ENCODE measurements around the gene ATG5. TPM values are rescaled to one million over a fixed set of nuclear protein-coding genes. Genes with fewer than 3 reads are reported as not detected.

The ATG5 gene
- total RNA-seq, 1 experiment from 2014 or later = 26.9 TPM

GRCh38 chr6:106279179-106279578, 46.4 kb downstream of the ATG5 start:
- H3K27me3 ChIP-seq (replicated peaks; ENCODE audit: control insufficient read depth, insufficient read depth, low read length) = no peaks in the 10 kb centered on the region
- H3K36me3 Mint-ChIP-seq (ENCODE audit: insufficient read depth, unreplicated experiment) = no peaks in the 10 kb centered on the region
- no peak overlapping the region for H3K27ac Mint-ChIP-seq (ENCODE audit: unreplicated experiment)
- POLR2A ChIA-PET = no interaction called here
- no peaks in the 10 kb centered on the region for H3K4me1 ChIP-seq
- no peaks in the 10 kb centered on the region for H3K36me3 ChIP-seq (ENCODE audit: control insufficient read depth, insufficient read depth, low read length)
- no peak overlapping the region for H3K4me3 Mint-ChIP-seq (ENCODE audit: unreplicated experiment)
- H3K9me3 Mint-ChIP-seq (ENCODE audit: unreplicated experiment) = no peaks in the 10 kb centered on the region
- CTCF ChIA-PET = no interaction called here
- intact Hi-C loops (cut with micrococcal nuclease; ENCODE audit: unreplicated experiment) = no loop called here
- no TSS peak for BruUV-seq (replicated peaks)
- no peak for DNase-seq
- no peaks in the 10 kb centered on the region for H3K27me3 Mint-ChIP-seq (ENCODE audit: insufficient read depth, unreplicated experiment)
- no peak overlapping the region for H3K4me3 ChIP-seq (ENCODE audit: low read depth, low read length)
- H3K9me3 ChIP-seq = no peaks in the 10 kb centered on the region
- no peaks in the 10 kb centered on the region for H3K4me1 Mint-ChIP-seq (ENCODE audit: low read depth, unreplicated experiment)
- TF ChIP-seq, protein P1, sequence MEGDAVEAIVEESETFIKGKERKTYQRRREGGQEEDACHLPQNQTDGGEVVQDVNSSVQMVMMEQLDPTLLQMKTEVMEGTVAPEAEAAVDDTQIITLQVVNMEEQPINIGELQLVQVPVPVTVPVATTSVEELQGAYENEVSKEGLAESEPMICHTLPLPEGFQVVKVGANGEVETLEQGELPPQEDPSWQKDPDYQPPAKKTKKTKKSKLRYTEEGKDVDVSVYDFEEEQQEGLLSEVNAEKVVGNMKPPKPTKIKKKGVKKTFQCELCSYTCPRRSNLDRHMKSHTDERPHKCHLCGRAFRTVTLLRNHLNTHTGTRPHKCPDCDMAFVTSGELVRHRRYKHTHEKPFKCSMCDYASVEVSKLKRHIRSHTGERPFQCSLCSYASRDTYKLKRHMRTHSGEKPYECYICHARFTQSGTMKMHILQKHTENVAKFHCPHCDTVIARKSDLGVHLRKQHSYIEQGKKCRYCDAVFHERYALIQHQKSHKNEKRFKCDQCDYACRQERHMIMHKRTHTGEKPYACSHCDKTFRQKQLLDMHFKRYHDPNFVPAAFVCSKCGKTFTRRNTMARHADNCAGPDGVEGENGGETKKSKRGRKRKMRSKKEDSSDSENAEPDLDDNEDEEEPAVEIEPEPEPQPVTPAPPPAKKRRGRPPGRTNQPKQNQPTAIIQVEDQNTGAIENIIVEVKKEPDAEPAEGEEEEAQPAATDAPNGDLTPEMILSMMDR (IDR thresholded peaks at IDR 0.05; ENCODE audit: insufficient read depth in 1 of 2, low read depth in 1 of 2, low read length in 1 of 2, severe bottlenecking in 1 of 2, unreplicated experiment in 1 of 2) = no peak

DNA sequence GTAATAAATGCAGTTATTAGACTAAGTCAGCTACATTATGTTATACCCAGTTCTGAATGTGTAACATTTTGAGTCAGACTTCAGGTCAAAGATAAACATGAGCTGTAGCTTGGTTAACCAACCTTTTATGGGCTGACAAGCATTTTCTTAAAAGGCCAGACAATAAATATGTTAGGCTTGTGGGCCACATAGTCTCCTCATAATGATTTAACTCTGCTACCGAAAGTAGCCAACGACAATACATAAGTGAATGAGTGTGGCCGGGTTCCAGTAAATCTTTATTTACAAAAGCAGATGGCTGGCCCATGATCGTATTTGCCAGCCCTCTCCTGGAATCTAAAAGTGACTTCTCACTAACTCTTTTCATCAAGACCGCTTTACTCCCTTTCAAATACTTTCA, 49.9 kb downstream of the ATG5 start:
- no peak overlapping the region for H3K4me3 ChIP-seq (ENCODE audit: low read depth, low read length)
- POLR2A ChIA-PET = no interaction called here

DNA sequence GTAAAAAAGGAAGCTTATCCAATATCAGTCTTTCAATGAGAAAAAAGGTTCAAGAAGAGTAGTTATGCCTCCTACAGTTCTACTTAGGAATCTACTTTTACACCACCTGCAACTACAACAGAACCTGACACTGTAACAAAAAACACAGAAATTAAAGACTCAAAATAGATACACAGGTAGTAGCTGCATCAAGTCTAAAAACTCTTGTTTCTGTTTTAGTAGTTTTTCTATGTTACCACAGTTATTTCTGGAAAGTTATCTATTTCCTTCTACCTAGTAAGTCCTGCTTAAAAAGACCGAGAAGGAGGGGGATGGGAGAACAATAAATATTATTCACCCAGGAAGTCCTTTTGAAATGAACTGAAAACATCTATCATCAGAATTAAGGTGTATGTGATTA, 52.5 kb downstream of the ATG5 start:
- no peaks in the 10 kb centered on the region for H3K4me1 ChIP-seq
- intact Hi-C loops (cut with micrococcal nuclease; ENCODE audit: unreplicated experiment) = no loop called here
- ChIA-PET CTCF (no interaction called here), POLR2A (no interaction called here)
- H3K36me3 Mint-ChIP-seq (ENCODE audit: insufficient read depth, unreplicated experiment) = peaks cover 8% of the 10 kb centered on the region
- H3K9me3 ChIP-seq = no peaks in the 10 kb centered on the region
- H3K4me1 Mint-ChIP-seq (ENCODE audit: low read depth, unreplicated experiment) = no peaks in the 10 kb centered on the region
- H3K4me3 Mint-ChIP-seq (ENCODE audit: unreplicated experiment) = no peak overlapping the region
- BruUV-seq (replicated peaks) = no TSS peak
- no peak for DNase-seq
- no peaks in the 10 kb centered on the region for H3K9me3 Mint-ChIP-seq (ENCODE audit: unreplicated experiment)
- no peak overlapping the region for H3K4me3 ChIP-seq (ENCODE audit: low read depth, low read length)
- no peaks in the 10 kb centered on the region for H3K27me3 Mint-ChIP-seq (ENCODE audit: insufficient read depth, unreplicated experiment)
- no peaks in the 10 kb centered on the region for H3K27me3 ChIP-seq (replicated peaks; ENCODE audit: control insufficient read depth, insufficient read depth, low read length)
- H3K27ac Mint-ChIP-seq (ENCODE audit: unreplicated experiment) = no peak overlapping the region
- no peaks in the 10 kb centered on the region for H3K36me3 ChIP-seq (ENCODE audit: control insufficient read depth, insufficient read depth, low read length)
- TF ChIP-seq, protein P1 (IDR thresholded peaks at IDR 0.05; ENCODE audit: insufficient read depth in 1 of 2, low read depth in 1 of 2, low read length in 1 of 2, severe bottlenecking in 1 of 2, unreplicated experiment in 1 of 2) = no peak

More for the DNA sequence above, 49.9 kb downstream of the ATG5 start:
- Mint-ChIP-seq H3K9me3 (ENCODE audit: unreplicated experiment) (no peaks in the 10 kb centered on the region), H3K27me3 (ENCODE audit: insufficient read depth, unreplicated experiment) (no peaks in the 10 kb centered on the region), H3K27ac (ENCODE audit: unreplicated experiment) (no peak overlapping the region), H3K4me1 (ENCODE audit: low read depth, unreplicated experiment) (no peaks in the 10 kb centered on the region), H3K4me3 (ENCODE audit: unreplicated experiment) (no peak overlapping the region), H3K36me3 (ENCODE audit: insufficient read depth, unreplicated experiment) (no peaks in the 10 kb centered on the region)
- DNase-seq = no peak
- Histone ChIP-seq H3K4me1 (no peaks in the 10 kb centered on the region), H3K27me3 (replicated peaks; ENCODE audit: control insufficient read depth, insufficient read depth, low read length) (no peaks in the 10 kb centered on the region), H3K9me3 (no peaks in the 10 kb centered on the region), H3K36me3 (ENCODE audit: control insufficient read depth, insufficient read depth, low read length) (no peaks in the 10 kb centered on the region)
- intact Hi-C loops (cut with micrococcal nuclease; ENCODE audit: unreplicated experiment) = no loop called here
- CTCF ChIA-PET = no interaction called here
- TF ChIP-seq, protein P1 (IDR thresholded peaks at IDR 0.05; ENCODE audit: insufficient read depth in 1 of 2, low read depth in 1 of 2, low read length in 1 of 2, severe bottlenecking in 1 of 2, unreplicated experiment in 1 of 2) = no peak
- BruUV-seq (replicated peaks) = no TSS peak

All from Caco-2 (cell line).